OCI-LY7 (cell line): ENCODE results near the gene KBTBD12. TPM values are rescaled to one million over a fixed set of nuclear protein-coding genes. Genes with fewer than 3 reads are reported as not detected.

ENCODE experiments used
- BruUV-seq: library from RNA; stranded (reverse); fragments of 400-500 nt; replicated peaks from 2 replicates; lab custom pipeline; 2021; lab: Mats Ljungman, UMichigan
- CTCF ChIA-PET: fragments of 300-600 bp; sonication (Branson Sonifier 250); formaldehyde crosslinking; loops from one replicate; lab custom pipeline; 2022; ENCODE audit warnings: antibody characterized with exemption; ENCODE audit not compliant: unreplicated experiment; lab: Charles Lee
- POLR2A ChIA-PET: fragments of 300-600 bp; sonication (Branson Sonifier 250); formaldehyde crosslinking; loops from one replicate; lab custom pipeline; 2022; ENCODE audit warnings: antibody characterized with exemption; lab: Charles Lee
- DNase-seq: peaks from one replicate; pipeline ENCODE4 v3.0.0-alpha.2; 2015; ENCODE audit warnings: low spot score
- H2AFZ ChIP-seq: fragments of 200-600 bp; sonication (generic), shearing (Covaris generic); 2 replicates; pipeline ENCODE4 v1.6.1; 2014; ENCODE audit warnings: mild to moderate bottlenecking, antibody characterized with exemption, low read length, moderate library complexity
- H3K27ac ChIP-seq: fragments of 200-600 bp; sonication (generic); 2 replicates; pipeline ENCODE4 v1.5.1; 2014; ENCODE audit warnings: mixed run types, low read depth, mild to moderate bottlenecking, moderate library complexity, low read length, inconsistent platforms; ENCODE audit not compliant: poor library complexity, severe bottlenecking
- H3K36me3 ChIP-seq: fragments of 200-600 bp; sonication (generic); 2 replicates; pipeline ENCODE4 v1.6.1; 2014; ENCODE audit warnings: mild to moderate bottlenecking, antibody characterized with exemption, low read length, moderate library complexity, mixed read lengths; ENCODE audit not compliant: insufficient read depth
- H3K4me1 ChIP-seq: fragments of 200-600 bp; sonication (generic); 2 replicates; pipeline ENCODE4 v1.5.1; 2014; ENCODE audit warnings: mild to moderate bottlenecking, low read length; ENCODE audit not compliant: insufficient read depth, poor library complexity, severe bottlenecking
- H3K4me2 ChIP-seq: fragments of 200-600 bp; sonication (generic); 2 replicates; pipeline ENCODE4 v1.6.1; 2014; ENCODE audit warnings: mild to moderate bottlenecking, low read length
- H3K4me3 ChIP-seq: fragments of 200-600 bp; sonication (generic); 2 replicates; pipeline ENCODE4 v1.5.1; 2014; ENCODE audit warnings: mild to moderate bottlenecking, low read depth, low read length; ENCODE audit not compliant: poor library complexity, severe bottlenecking
- H3K79me2 ChIP-seq: fragments of 200-600 bp; sonication (generic); 2 replicates; pipeline ENCODE4 v1.6.1; 2016; ENCODE audit warnings: low read depth, mild to moderate bottlenecking, low read length, moderate library complexity, mixed read lengths; ENCODE audit not compliant: insufficient read depth
- H3K9me2 ChIP-seq: fragments of 200-600 bp; sonication (generic); 2 replicates; pipeline ENCODE4 v1.6.1; 2016; ENCODE audit warnings: mild to moderate bottlenecking, low read length, mixed read lengths; ENCODE audit not compliant: insufficient read depth
- H3K9me3 ChIP-seq: fragments of 200-600 bp; sonication (generic); 2 replicates; pipeline ENCODE4 v1.6.1; 2014; ENCODE audit warnings: mild to moderate bottlenecking, mixed run types, low read length, mixed read lengths
- H4K20me1 ChIP-seq: fragments of 200-600 bp; sonication (generic); 2 replicates; pipeline ENCODE4 v1.6.1; 2014; ENCODE audit warnings: mild to moderate bottlenecking, antibody characterized with exemption, low read length, moderate library complexity, mixed read lengths; ENCODE audit not compliant: insufficient read depth
- EZH2phosphoT487 ChIP-seq: fragments of 200-600 bp; sonication (generic); IDR thresholded peaks from 2 replicates; pipeline ENCODE4 v1.6.1; 2018; ENCODE audit warnings: low read depth, borderline replicate concordance, mild to moderate bottlenecking, mixed run types, antibody characterized with exemption, low read length, moderate library complexity, mixed read lengths
- intact Hi-C: fragments of 100-400 bp; cut with micrococcal nuclease; formaldehyde crosslinking; loops from one replicate; pipeline ENCODE4 v1.10.0; 2022; ENCODE audit not compliant: unreplicated experiment
- total RNA-seq, 2 experiments: library from RNA; depleted of rRNA in 1 of 2; stranded (reverse); fragments of >200 nt in 1 of 2; shearing (Covaris generic) in 1 of 2; gene quantifications; 2 replicates each; pipeline ENCODE4 v1.2.3, GENCODE V29; 2014 to 2022
- TF ChIP-seq, protein P1 (sequence below): fragments of 200-600 bp; sonication (generic); conservative IDR thresholded peaks from 2 replicates; pipeline ENCODE4 v1.5.1; 2014; ENCODE audit warnings: mild to moderate bottlenecking, antibody characterized with exemption, low read length, moderate library complexity, mixed read lengths

KBTBD12 gene
- total RNA-seq, 2 experiments from 2014 or later: not detected

- H3K4me1 ChIP-seq: no peaks in the 10 kb centered on the region
- no peak for DNase-seq
- no peak overlapping the region for H3K4me2 ChIP-seq
- no peaks in the 10 kb centered on the region for H4K20me1 ChIP-seq
- H3K9me2 ChIP-seq: no peaks in the 10 kb centered on the region
- no peaks in the 10 kb centered on the region for H3K79me2 ChIP-seq
- no peak overlapping the region for H3K27ac ChIP-seq
- intact Hi-C loops: no loop called here
- no peak for TF ChIP-seq EZH2phosphoT487
- TF ChIP-seq, protein P1, sequence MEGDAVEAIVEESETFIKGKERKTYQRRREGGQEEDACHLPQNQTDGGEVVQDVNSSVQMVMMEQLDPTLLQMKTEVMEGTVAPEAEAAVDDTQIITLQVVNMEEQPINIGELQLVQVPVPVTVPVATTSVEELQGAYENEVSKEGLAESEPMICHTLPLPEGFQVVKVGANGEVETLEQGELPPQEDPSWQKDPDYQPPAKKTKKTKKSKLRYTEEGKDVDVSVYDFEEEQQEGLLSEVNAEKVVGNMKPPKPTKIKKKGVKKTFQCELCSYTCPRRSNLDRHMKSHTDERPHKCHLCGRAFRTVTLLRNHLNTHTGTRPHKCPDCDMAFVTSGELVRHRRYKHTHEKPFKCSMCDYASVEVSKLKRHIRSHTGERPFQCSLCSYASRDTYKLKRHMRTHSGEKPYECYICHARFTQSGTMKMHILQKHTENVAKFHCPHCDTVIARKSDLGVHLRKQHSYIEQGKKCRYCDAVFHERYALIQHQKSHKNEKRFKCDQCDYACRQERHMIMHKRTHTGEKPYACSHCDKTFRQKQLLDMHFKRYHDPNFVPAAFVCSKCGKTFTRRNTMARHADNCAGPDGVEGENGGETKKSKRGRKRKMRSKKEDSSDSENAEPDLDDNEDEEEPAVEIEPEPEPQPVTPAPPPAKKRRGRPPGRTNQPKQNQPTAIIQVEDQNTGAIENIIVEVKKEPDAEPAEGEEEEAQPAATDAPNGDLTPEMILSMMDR: no peak
- no peaks in the 10 kb centered on the region for H3K36me3 ChIP-seq
- ChIA-PET POLR2A (no interaction called here), CTCF (no interaction called here)
- no peaks in the 10 kb centered on the region for H3K9me3 ChIP-seq
- no peak overlapping the region for H3K4me3 ChIP-seq
- no TSS peak for BruUV-seq
- H2AFZ ChIP-seq: no peak overlapping the region
Measured at GRCh38 chr3:127925384-127925783, 10.4 kb downstream of the KBTBD12 start.

DNA sequence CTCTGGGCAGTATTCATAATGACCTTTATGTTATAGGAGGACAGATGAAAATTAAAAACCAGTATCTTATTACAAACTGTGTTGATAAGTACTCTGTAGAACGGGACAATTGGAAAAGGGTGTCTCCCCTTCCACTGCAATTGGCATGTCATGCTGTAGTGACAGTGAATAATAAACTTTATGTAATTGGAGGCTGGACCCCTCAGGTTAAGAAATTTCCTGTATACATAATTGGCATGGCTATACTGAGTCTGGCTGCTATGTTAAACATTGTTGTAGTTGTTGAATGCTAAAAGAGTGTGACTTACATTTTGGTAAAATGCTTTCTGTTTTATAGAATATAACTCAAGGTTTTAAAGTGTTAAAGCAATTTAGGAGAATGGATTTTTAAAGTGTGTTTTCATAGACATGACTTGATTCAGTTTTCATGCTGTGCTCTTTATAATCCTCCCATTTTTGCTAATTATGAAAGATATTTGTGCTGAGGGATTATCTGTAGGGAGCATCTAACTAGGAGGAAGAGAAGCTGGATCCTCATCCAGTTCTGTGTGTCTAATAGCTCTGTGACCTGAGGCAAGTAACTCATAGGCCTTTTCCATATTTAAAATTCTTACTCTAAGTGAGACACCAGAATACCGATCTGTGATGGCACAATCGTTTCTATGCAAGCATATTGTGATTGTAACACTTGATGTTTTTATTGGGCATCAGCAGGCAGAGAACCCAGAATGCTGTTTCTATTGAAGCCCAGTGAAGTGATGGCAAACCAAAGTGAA, 13.0 kb downstream of the KBTBD12 start:
- no peak overlapping the region for H3K27ac ChIP-seq
- POLR2A ChIA-PET: interaction anchor here (0.6 kb wide), 1 partner anchor 130 kb away, joined by 4 read pairs; no protein-coding TSS in a partner anchor
- no peak for DNase-seq
- no peaks in the 10 kb centered on the region for H3K36me3 ChIP-seq
- no peaks in the 10 kb centered on the region for H3K79me2 ChIP-seq
- no peak overlapping the region for H2AFZ ChIP-seq
- TF ChIP-seq, protein P1: no peak
- no peak for TF ChIP-seq EZH2phosphoT487
- H3K4me1 ChIP-seq: no peaks in the 10 kb centered on the region
- H3K4me3 ChIP-seq: no peak overlapping the region
- no peak overlapping the region for H3K4me2 ChIP-seq
- H3K9me3 ChIP-seq: no peaks in the 10 kb centered on the region
- BruUV-seq: no TSS peak
- H4K20me1 ChIP-seq: no peaks in the 10 kb centered on the region
- H3K9me2 ChIP-seq: no peaks in the 10 kb centered on the region
- CTCF ChIA-PET: no interaction called here
- intact Hi-C loops: no loop called here

- Histone ChIP-seq H3K4me2 (no peak overlapping the region), H3K36me3 (no peaks in the 10 kb centered on the region), H3K4me1 (no peaks in the 10 kb centered on the region), H2AFZ (no peak overlapping the region), H4K20me1 (no peaks in the 10 kb centered on the region), H3K79me2 (no peaks in the 10 kb centered on the region), H3K9me3 (no peaks in the 10 kb centered on the region), H3K9me2 (no peaks in the 10 kb centered on the region), H3K27ac (no peak overlapping the region), H3K4me3 (no peak overlapping the region)
- ChIA-PET POLR2A (no interaction called here), CTCF (interaction anchor here (0.5 kb wide), 1 partner anchor 32 kb away, joined by 3 read pairs; no protein-coding TSS in a partner anchor)
- no peak for DNase-seq
- intact Hi-C loops: no loop called here
- no TSS peak for BruUV-seq
- TF ChIP-seq, protein P1: no peak
- TF ChIP-seq EZH2phosphoT487: no peak
Measured at GRCh38 chr3:127929818-127930413, 14.9 kb downstream of the KBTBD12 start.
